GM12878 (cell line): Measurements from ENCODE around the gene TSSC4. TPM values are rescaled to one million over a fixed set of nuclear protein-coding genes. Genes with fewer than 3 reads are reported as not detected.

Experiments
- ATAC-seq: fragments of 200-7000 bp; cut with Tn5 transposase; 3 replicates; pipeline ENCODE4 v1.9.1; 2020; ENCODE audit warnings: mild to moderate bottlenecking, moderate library complexity
- BruUV-seq: library from RNA; stranded (reverse); fragments of 400-500 nt; replicated peaks from 2 replicates; lab custom pipeline; 2021; lab: Mats Ljungman, UMichigan
- CTCF ChIA-PET: fragments of 300-600 bp; sonication (Branson Sonifier 250); formaldehyde crosslinking; extraction: SDS; loops from one replicate; lab custom pipeline; 2021; ENCODE audit warnings: inconsistent platforms; lab: Yijun Ruan, JAX
- POLR2A ChIA-PET: fragments of 350-600 bp; formaldehyde crosslinking; extraction: SDS; loops from one replicate; lab custom pipeline; 2021; ENCODE audit warnings: inconsistent platforms; lab: Charles Lee
- RAD21 ChIA-PET: fragments of 300-600 bp; sonication (Branson Sonifier 250); formaldehyde crosslinking; loops from one replicate; lab custom pipeline; 2023; ENCODE audit warnings: antibody characterized with exemption; ENCODE audit not compliant: unreplicated experiment; lab: Charles Lee
- SMC1A ChIA-PET: fragments of 300-600 bp; sonication (Branson Sonifier 250); formaldehyde crosslinking; loops from one replicate; lab custom pipeline; 2023; ENCODE audit not compliant: unreplicated experiment, uncharacterized antibody; lab: Charles Lee
- DNase-seq: peaks from one replicate; pipeline ENCODE4 v3.0.0-alpha.2; 2011; ENCODE audit warnings: low read depth, low spot score
- FAIRE-seq: peaks from 3 replicates; lab custom pipeline; 2011; peaks lifted over from hg19 to GRCh38; lab: Jason Lieb, UNC
- H2AFZ ChIP-seq: 2 replicates; pipeline ENCODE4 v1.6.0; 2011; ENCODE audit warnings: low read depth, low read length, control low read depth; ENCODE audit not compliant: control insufficient read depth
- H3K27ac ChIP-seq: 2 replicates; pipeline ENCODE4 v1.5.1; 2011; ENCODE audit warnings: control low read depth; ENCODE audit not compliant: control insufficient read depth, insufficient read depth
- H3K27me3 ChIP-seq, 2 experiments: replicated peaks in 1 of 2; 2 replicates each; pipeline versions ENCODE4 v1.6.0 to v1.6.1; 2011; ENCODE audit warnings: low read length in 1 of 2; ENCODE audit not compliant: control insufficient read depth in 2 of 2, insufficient read depth in 2 of 2
- H3K36me3 ChIP-seq, 2 experiments: 2 replicates each; pipeline ENCODE4 v1.5.1; 2011; ENCODE audit warnings: low read length in 1 of 2; ENCODE audit not compliant: control insufficient read depth in 2 of 2, insufficient read depth in 2 of 2
- H3K4me1 ChIP-seq: 2 replicates; pipeline ENCODE4 v1.6.1; 2011; ENCODE audit warnings: mild to moderate bottlenecking, low read length, moderate library complexity, mixed read lengths; ENCODE audit not compliant: control insufficient read depth, insufficient read depth
- H3K4me2 ChIP-seq: 2 replicates; pipeline ENCODE4 v1.6.0; 2011; ENCODE audit warnings: control low read depth; ENCODE audit not compliant: control insufficient read depth, insufficient read depth
- H3K4me3 ChIP-seq: fragments of 200-600 bp; sonication (generic); 2 replicates; pipeline ENCODE4 v1.5.1; 2016
- H3K79me2 ChIP-seq: 2 replicates; pipeline ENCODE4 v1.6.0; 2011; ENCODE audit warnings: low read length; ENCODE audit not compliant: control insufficient read depth, insufficient read depth
- H3K9ac ChIP-seq: 2 replicates; pipeline ENCODE4 v1.8.0; 2011; ENCODE audit warnings: low read length, control low read depth, mixed read lengths; ENCODE audit not compliant: control insufficient read depth, insufficient read depth
- H3K9me3 ChIP-seq: replicated peaks from 3 replicates; pipeline ENCODE4 v1.5.1; 2011; ENCODE audit warnings: mild to moderate bottlenecking, low read length; ENCODE audit not compliant: control insufficient read depth, insufficient read depth
- H4K20me1 ChIP-seq: 2 replicates; pipeline ENCODE4 v1.6.0; 2011; ENCODE audit not compliant: control insufficient read depth, insufficient read depth
- CHD2 ChIP-seq: IDR thresholded peaks from 2 replicates; pipeline ENCODE4 v1.6.1; 2011; ENCODE audit warnings: low read depth, low read length, improper control_type of control experiment, borderline replicate concordance
- EGR1 ChIP-seq, 2 experiments: IDR thresholded peaks; 1 replicate in 1 of 2; 2 replicates in 1 of 2; pipeline ENCODE4 v1.6.1; 2011 to 2012; ENCODE audit warnings: low read depth in 2 of 2, low read length in 2 of 2, borderline replicate concordance in 1 of 2, mild to moderate bottlenecking in 1 of 2, moderate library complexity in 1 of 2
- ESRRA ChIP-seq: IDR thresholded peaks from 2 replicates; pipeline ENCODE4 v1.6.1; 2012; ENCODE audit warnings: mild to moderate bottlenecking, low read length, improper control_type of control experiment
- HDGF ChIP-seq: fragments of 450-650 bp; IDR thresholded peaks from 2 replicates; pipeline ENCODE4 v1.6.1; 2016; ENCODE audit warnings: antibody characterized with exemption
- IKZF1 ChIP-seq: fragments of 450-650 bp; conservative IDR thresholded peaks from 2 replicates; pipeline ENCODE4 v1.6.1; 2017; ENCODE audit warnings: antibody characterized with exemption, mild to moderate bottlenecking
- JUND ChIP-seq: IDR thresholded peaks from 2 replicates; pipeline ENCODE4 v1.6.1; 2012; ENCODE audit warnings: low read depth, mild to moderate bottlenecking, low read length, improper control_type of control experiment, moderate library complexity
- MYB ChIP-seq: fragments of 150-350 bp; IDR thresholded peaks from 2 replicates; pipeline ENCODE4 v1.6.1; 2014; ENCODE audit warnings: mild to moderate bottlenecking, low read depth, low read length, borderline replicate concordance
- NFIC ChIP-seq: IDR thresholded peaks from 2 replicates; pipeline ENCODE4 v1.6.1; 2012; ENCODE audit warnings: low read depth, mild to moderate bottlenecking, inconsistent platforms, low read length, moderate library complexity
- STAT1 ChIP-seq: fragments of 450-650 bp; conservative IDR thresholded peaks from 2 replicates; pipeline ENCODE4 v1.6.1; 2014; ENCODE audit warnings: antibody characterized with exemption, mild to moderate bottlenecking
- TAF1 ChIP-seq: IDR thresholded peaks from 2 replicates; pipeline ENCODE4 v1.6.1; 2011; ENCODE audit warnings: mild to moderate bottlenecking, low read depth, low read length, borderline replicate concordance
- ZNF24 ChIP-seq: fragments of 450-650 bp; IDR thresholded peaks from 2 replicates; pipeline ENCODE4 v1.6.1; 2017; ENCODE audit warnings: antibody characterized with exemption, mild to moderate bottlenecking
- ZSCAN29 ChIP-seq: fragments of 450-650 bp; IDR thresholded peaks from 2 replicates; pipeline ENCODE4 v1.6.1; 2017; ENCODE audit warnings: mild to moderate bottlenecking, moderate library complexity
- WGBS: methylation state at CpG from one replicate; pipeline ENCODE4 v1.1.6; 2016; ENCODE audit warnings: low lambda C conversion rate; ENCODE audit not compliant: insufficient replicate concordance, insufficient coverage; ENCODE audit errors: missing lambda C conversion rate; 5-methylcytosine and 5-hydroxymethylcytosine counted together
- in situ Hi-C: fragments of 300-500 bp; cut with MboI; formaldehyde crosslinking; loops from 9 replicates; pipeline ENCODE4 v1.14.3; 2018; ENCODE audit warnings: mixed read lengths
- intact Hi-C: fragments of 100-400 bp; cut with micrococcal nuclease; formaldehyde crosslinking; loops from one replicate; pipeline ENCODE4 v1.14.2; 2022; ENCODE audit not compliant: unreplicated experiment
- polyA plus RNA-seq, 11 experiments: library from polyadenylated mRNA; depleted of rRNA in 4 of 11; unstranded in 6 of 11; stranded (reverse) in 5 of 11; fragments of >200 nt; fragmentation: Nextera tagmentation in 4 of 11; fragmentation: Illumina TruSeq in 1 of 11; extraction: Ambion mirVana in 4 of 11; extraction: Trizol in 1 of 11; gene quantifications; 1 replicate in 1 of 11; 2 replicates in 10 of 11; pipeline versions ENCODE4 v1.2.1 to v1.2.3, GENCODE V29; 2011 to 2016; ENCODE audit warnings: inconsistent platforms in 2 of 11, missing spikeins in 2 of 11, low read depth in 1 of 11
- total RNA-seq, 4 experiments: library from RNA; depleted of rRNA in 3 of 4; stranded (reverse); fragments of >200 nt in 3 of 4; fragmentation: Illumina TruSeq in 1 of 4; extraction: Trizol in 1 of 4; gene quantifications; 2 replicates each; pipeline versions ENCODE4 v1.2.1 to v1.2.3, GENCODE V29; 2013 to 2021
- TF ChIP-seq, protein P1 (sequence below): fragments of 450-650 bp; IDR thresholded peaks from 2 replicates; pipeline ENCODE4 v1.6.1; 2014; ENCODE audit warnings: mild to moderate bottlenecking
- TF ChIP-seq, protein P2 (sequence below): fragments of 450-650 bp; IDR thresholded peaks from 2 replicates; pipeline ENCODE4 v1.6.1; 2017; ENCODE audit warnings: low read depth, mild to moderate bottlenecking, moderate library complexity
- TF ChIP-seq, protein P3 (sequence below): IDR thresholded peaks from 2 replicates; pipeline ENCODE4 v1.6.1; 2011; ENCODE audit warnings: low read depth, low read length, improper control_type of control experiment, borderline replicate concordance

Gene TSSC4
- total and polyA plus RNA-seq, 10 of the 15 experiments (the other 5 are each of a cell fraction or from before 2014, with no cell fraction given) = 0.69 to 70.1 (median 25.7) TPM

- TF ChIP-seq, protein P1, sequence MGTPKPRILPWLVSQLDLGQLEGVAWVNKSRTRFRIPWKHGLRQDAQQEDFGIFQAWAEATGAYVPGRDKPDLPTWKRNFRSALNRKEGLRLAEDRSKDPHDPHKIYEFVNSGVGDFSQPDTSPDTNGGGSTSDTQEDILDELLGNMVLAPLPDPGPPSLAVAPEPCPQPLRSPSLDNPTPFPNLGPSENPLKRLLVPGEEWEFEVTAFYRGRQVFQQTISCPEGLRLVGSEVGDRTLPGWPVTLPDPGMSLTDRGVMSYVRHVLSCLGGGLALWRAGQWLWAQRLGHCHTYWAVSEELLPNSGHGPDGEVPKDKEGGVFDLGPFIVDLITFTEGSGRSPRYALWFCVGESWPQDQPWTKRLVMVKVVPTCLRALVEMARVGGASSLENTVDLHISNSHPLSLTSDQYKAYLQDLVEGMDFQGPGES = no peak
- TF ChIP-seq HDGF = no peak
- TF ChIP-seq, protein P2, sequence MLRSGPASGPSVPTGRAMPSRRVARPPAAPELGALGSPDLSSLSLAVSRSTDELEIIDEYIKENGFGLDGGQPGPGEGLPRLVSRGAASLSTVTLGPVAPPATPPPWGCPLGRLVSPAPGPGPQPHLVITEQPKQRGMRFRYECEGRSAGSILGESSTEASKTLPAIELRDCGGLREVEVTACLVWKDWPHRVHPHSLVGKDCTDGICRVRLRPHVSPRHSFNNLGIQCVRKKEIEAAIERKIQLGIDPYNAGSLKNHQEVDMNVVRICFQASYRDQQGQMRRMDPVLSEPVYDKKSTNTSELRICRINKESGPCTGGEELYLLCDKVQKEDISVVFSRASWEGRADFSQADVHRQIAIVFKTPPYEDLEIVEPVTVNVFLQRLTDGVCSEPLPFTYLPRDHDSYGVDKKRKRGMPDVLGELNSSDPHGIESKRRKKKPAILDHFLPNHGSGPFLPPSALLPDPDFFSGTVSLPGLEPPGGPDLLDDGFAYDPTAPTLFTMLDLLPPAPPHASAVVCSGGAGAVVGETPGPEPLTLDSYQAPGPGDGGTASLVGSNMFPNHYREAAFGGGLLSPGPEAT = no peak
- TF ChIP-seq, protein P3, sequence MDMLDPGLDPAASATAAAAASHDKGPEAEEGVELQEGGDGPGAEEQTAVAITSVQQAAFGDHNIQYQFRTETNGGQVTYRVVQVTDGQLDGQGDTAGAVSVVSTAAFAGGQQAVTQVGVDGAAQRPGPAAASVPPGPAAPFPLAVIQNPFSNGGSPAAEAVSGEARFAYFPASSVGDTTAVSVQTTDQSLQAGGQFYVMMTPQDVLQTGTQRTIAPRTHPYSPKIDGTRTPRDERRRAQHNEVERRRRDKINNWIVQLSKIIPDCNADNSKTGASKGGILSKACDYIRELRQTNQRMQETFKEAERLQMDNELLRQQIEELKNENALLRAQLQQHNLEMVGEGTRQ = no peak
- TF ChIP-seq ZNF24 = no peak
- TF ChIP-seq JUND = no peak
- TF ChIP-seq STAT1 = no peak
- no peak for TF ChIP-seq MYB
- TF ChIP-seq IKZF1 = no peak
- no peak for TF ChIP-seq NFIC
- no peak for TF ChIP-seq ESRRA
- TF ChIP-seq CHD2 = no peak
- TF ChIP-seq ZSCAN29 = no peak
- TF ChIP-seq TAF1 = no peak
- no peak for TF ChIP-seq EGR1 (IDR thresholded peaks at IDR 0.05; ENCODE audit: borderline replicate concordance in 1 of 2, low read depth in 2 of 2, low read length in 2 of 2)
- in situ Hi-C loops = no loop called here
- 31% methylated on average over 16 of the region's 19 CpGs for WGBS
- no peak for ATAC-seq
- no peak for FAIRE-seq
- intact Hi-C loops = loop anchor here (10.0 kb wide), 1 partner anchor 63 kb away; no protein-coding TSS in a partner anchor
- Histone ChIP-seq H3K9me3 (no peaks in the 10 kb centered on the region), H3K4me3 (no peak overlapping the region), H3K27ac (no peak overlapping the region), H3K36me3 (no peaks in the 10 kb centered on the region), H4K20me1 (no peaks in the 10 kb centered on the region), H3K4me1 (no peaks in the 10 kb centered on the region), H3K79me2 (no peaks in the 10 kb centered on the region), H3K4me2 (no peak overlapping the region), H3K9ac (no peak overlapping the region), H2AFZ (no peak overlapping the region), H3K27me3 (no peaks in the 10 kb centered on the region)
- ChIA-PET CTCF (interaction anchor here (0.6 to 9.5 kb wide), 17 partner anchors 22 to 467 kb away, joined by 3 to 271 read pairs (median 3); partner anchors contain the start of genes C11orf21 and TSPAN32), RAD21 (interaction anchor here (0.9 to 7.3 kb wide), 6 partner anchors 20 to 235 kb away, joined by 3 to 187 read pairs (median 5); partner anchors contain the start of genes C11orf21, TSPAN32 and TSSC4), SMC1A (interaction anchor here (0.6 to 3.4 kb wide), 7 partner anchors 111 to 223 kb away, joined by 3 to 60 read pairs (median 4); no protein-coding TSS in a partner anchor), POLR2A (no interaction called here)
- no TSS peak for BruUV-seq
- DNase-seq = no peak
Observed at GRCh38 chr11:2421226-2421994, 20.9 kb downstream of the TSSC4 start.
